ENCODE measurements around the gene ACY1.

ACY1 gene

GRCh38 chr3:51982838-51983577 is at the start of gene ACY1:
TSS of gene ACY1 (plus strand) at chr3:51983535. CDS start at chr3:51984065, 530 bp downstream.
- DNase-seq: peak; percentile 79

- no peak for DNase-seq
Measured at GRCh38 chr3:51934139-51934850, 49.0 kb upstream of the ACY1 start.

- no peak for DNase-seq
Measured at GRCh38 chr3:51934991-51935885, 48.1 kb upstream of the ACY1 start.

- no peak for DNase-seq
Measured at GRCh38 chr3:51935886-51936755, 47.2 kb upstream of the ACY1 start.

GRCh38 chr3:51937014-51937413 is 46.3 kb upstream of the ACY1 start:
- DNase-seq: no peak

- no peak for DNase-seq
Measured at GRCh38 chr3:51937611-51938450, 45.5 kb upstream of the ACY1 start.

- DNase-seq: no peak
Measured at GRCh38 chr3:51938780-51939425, 44.4 kb upstream of the ACY1 start.

GRCh38 chr3:51940648-51941462 is 42.5 kb upstream of the ACY1 start:
- DNase-seq: no peak

- no peak for DNase-seq
Measured at GRCh38 chr3:51941463-51941797, 41.9 kb upstream of the ACY1 start.

GRCh38 chr3:51941798-51942602 is 41.3 kb upstream of the ACY1 start, which contains the start of the genes PARP3 and RRP9:
TSS of gene PARP3 (plus strand) at chr3:51942363. CDS start at chr3:51943356, 993 bp downstream.
TSS of gene RRP9 (minus strand) at chr3:51941904. CDS start at chr3:51941867, 37 bp downstream.
- peak; percentile 100 for DNase-seq

GRCh38 chr3:51942603-51943450 is 40.5 kb upstream of the ACY1 start:
- DNase-seq: no peak

- DNase-seq: no peak
Measured at GRCh38 chr3:51943451-51944391, 39.6 kb upstream of the ACY1 start.

- DNase-seq: no peak
Measured at GRCh38 chr3:51944451-51945021, 38.8 kb upstream of the ACY1 start.

- DNase-seq: no peak
Measured at GRCh38 chr3:51945031-51945840, 38.1 kb upstream of the ACY1 start.

GRCh38 chr3:51945926-51946705 is 37.2 kb upstream of the ACY1 start:
- DNase-seq: no peak
